GM13976 (cell line): ENCODE measurements around the gene SLX4.

Source experiments
- DNase-seq: peaks from one replicate; pipeline ENCODE4 v3.0.0; 2012; ENCODE audit warnings: low spot score
- CTCF ChIP-seq: IDR thresholded peaks from 2 replicates; pipeline ENCODE4 v1.5.1; 2012; ENCODE audit warnings: borderline replicate concordance, mild to moderate bottlenecking; ENCODE audit not compliant: insufficient read depth; ENCODE audit errors: extremely low read depth, missing control alignments, control extremely low read depth
- in situ Hi-C: fragments of 300-500 bp; cut with MboI; formaldehyde crosslinking; loops from one replicate; pipeline ENCODE4 v1.12.0; 2022; ENCODE audit warnings: low sequenced_read_pairs, mixed read lengths, inconsistent platforms; ENCODE audit not compliant: unreplicated experiment

The SLX4 gene

GRCh38 chr16:3595110-3595486 lies 16.3 kb downstream of the SLX4 start:
- no peak for TF ChIP-seq CTCF
- in situ Hi-C loops = loop anchor here (10.0 kb wide), 1 partner anchor 60 kb away; the partner anchor contains the start of gene DNASE1
- DNase-seq = peak; percentile 25

GRCh38 chr16:3594316-3595109 lies 16.9 kb downstream of the SLX4 start:
- TF ChIP-seq CTCF = no peak
- in situ Hi-C loops = loop anchor here (10.0 kb wide), 1 partner anchor 60 kb away; the partner anchor contains the start of gene DNASE1
- no peak for DNase-seq

GRCh38 chr16:3592559-3592958 lies 18.8 kb downstream of the SLX4 start:
- no peak for DNase-seq
- in situ Hi-C loops = loop anchor here (10.0 kb wide), 1 partner anchor 62 kb away; the partner anchor contains the start of gene DNASE1
- TF ChIP-seq CTCF = no peak

- in situ Hi-C loops = loop anchor here (10.0 kb wide), 1 partner anchor 63 kb away; the partner anchor contains the start of gene DNASE1
- TF ChIP-seq CTCF = no peak
- DNase-seq = no peak
Measured at GRCh38 chr16:3591991-3592390, 19.4 kb downstream of the SLX4 start.

- TF ChIP-seq CTCF = no peak
- in situ Hi-C loops = loop anchor here (10.0 kb wide), 1 partner anchor 63 kb away; the partner anchor contains the start of gene DNASE1
- DNase-seq = no peak
Measured at GRCh38 chr16:3591436-3591803, 20.0 kb downstream of the SLX4 start.

GRCh38 chr16:3590736-3591435 lies 20.5 kb downstream of the SLX4 start:
- no peak for DNase-seq
- in situ Hi-C loops = loop anchor here (10.0 kb wide), 1 partner anchor 64 kb away; the partner anchor contains the start of gene DNASE1
- TF ChIP-seq CTCF = no peak
